NCI-H460 (cell line): Measurements from ENCODE around the gene PNPO. TPM values are rescaled to one million over a fixed set of nuclear protein-coding genes. Genes with fewer than 3 reads are reported as not detected.
"Not testable (repeated sequence)": the region's sequence is repeated elsewhere in the genome, so short reads cannot be mapped to it uniquely, and the experiment has no call there.

Experiments
- DNase-seq: peaks from one replicate; pipeline ENCODE4 v3.0.0-alpha.2; 2016; ENCODE audit warnings: low read depth; ENCODE audit errors: extremely low read depth
- total RNA-seq: library from RNA; depleted of rRNA; stranded (reverse); fragments of >200 nt; shearing (Covaris generic); gene quantifications from 2 replicates; pipeline ENCODE4 v1.2.3, GENCODE V29; 2014

The PNPO gene
- total RNA-seq, 1 experiment from 2014 or later, result 23.2 TPM

- DNase-seq, result no peak
Measured at GRCh38 chr17:47969930-47970724, 28.8 kb downstream of the PNPO start.

- peak; percentile 99 for DNase-seq
Measured at GRCh38 chr17:47970725-47971499, 29.5 kb downstream of the PNPO start, which contains the start of gene CDK5RAP3. Gene CDK5RAP3, plus strand, starts transcription at chr17:47971113. Its CDS starts 34 bp downstream, at chr17:47971147.

- DNase-seq, result no peak
Measured at GRCh38 chr17:47973541-47973940, 32.2 kb downstream of the PNPO start.

GRCh38 chr17:47975189-47975822, 33.9 kb downstream of the PNPO start:
- no peak for DNase-seq

- no peak for DNase-seq
Measured at GRCh38 chr17:47975823-47976205, 34.4 kb downstream of the PNPO start.

- peak; percentile 52 for DNase-seq
Measured at GRCh38 chr17:47978324-47978723, 37.0 kb downstream of the PNPO start.

GRCh38 chr17:47980541-47980940, 39.2 kb downstream of the PNPO start:
- no peak for DNase-seq

GRCh38 chr17:47981462-47981861, 40.1 kb downstream of the PNPO start:
- no peak for DNase-seq

- no peak for DNase-seq
Measured at GRCh38 chr17:47982091-47982617, 40.8 kb downstream of the PNPO start.

- no peak for DNase-seq
Measured at GRCh38 chr17:47982645-47983390, 41.4 kb downstream of the PNPO start.

GRCh38 chr17:47983492-47984223, 42.3 kb downstream of the PNPO start:
- no peak for DNase-seq

- no peak for DNase-seq
Measured at GRCh38 chr17:47986520-47986919, 45.1 kb downstream of the PNPO start.

- no peak for DNase-seq
Measured at GRCh38 chr17:47987240-47987835, 46.0 kb downstream of the PNPO start.

GRCh38 chr17:47988445-47988844, 47.1 kb downstream of the PNPO start:
- DNase-seq, result not testable (repeated sequence)

GRCh38 chr17:47989159-47989558, 47.8 kb downstream of the PNPO start:
- DNase-seq, result no peak

GRCh38 chr17:47989700-47990099, 48.3 kb downstream of the PNPO start:
- DNase-seq, result no peak

GRCh38 chr17:47990962-47991731, 49.8 kb downstream of the PNPO start:
- DNase-seq, result no peak

GRCh38 chr17:47992216-47992615, 50.8 kb downstream of the PNPO start:
- DNase-seq, result no peak
